Central memory CD8-positive, alpha-beta T cell (primary cell): ENCODE results near the gene GFRA1.

Experiments
- ATAC-seq: fragments of 150-1000 bp; cut with Tn5 transposase; replicated peaks from 2 replicates; pipeline ENCODE4 v1.10.0; 2022; ENCODE audit warnings: mild to moderate bottlenecking, moderate FRiP score, moderate number of reproducible peaks; ENCODE audit not compliant: poor library complexity, severe bottlenecking; ENCODE audit errors: extremely low read depth
- DNase-seq, 2 donors: peaks; one replicate each; pipeline ENCODE4 v3.0.0; 2021; ENCODE audit warnings: low spot score in 2 of 2
- H3K27ac Mint-ChIP-seq: one replicate; pipeline ENCODE4 v1.8.0; 2022; ENCODE audit warnings: low read depth, mild to moderate bottlenecking, moderate library complexity, mixed read lengths
- H3K27me3 Mint-ChIP-seq: one replicate; pipeline ENCODE4 v1.8.0; 2022; ENCODE audit warnings: mixed read lengths
- H3K36me3 Mint-ChIP-seq: one replicate; pipeline ENCODE4 v1.8.0; 2022; ENCODE audit warnings: mild to moderate bottlenecking, moderate library complexity, mixed read lengths; ENCODE audit not compliant: insufficient read depth
- H3K4me1 Mint-ChIP-seq: one replicate; pipeline ENCODE4 v1.8.0; 2022; ENCODE audit warnings: mixed read lengths
- H3K4me3 Mint-ChIP-seq: one replicate; pipeline ENCODE4 v1.8.0; 2022; ENCODE audit warnings: mild to moderate bottlenecking, moderate library complexity, mixed read lengths
- H3K9me3 Mint-ChIP-seq: one replicate; pipeline ENCODE4 v1.8.0; 2022; ENCODE audit warnings: mixed read lengths

The GFRA1 gene

GRCh38 chr10:116101616-116102315 lies 171.2 kb downstream of the GFRA1 start:
- Mint-ChIP-seq H3K4me1 (no peaks in the 10 kb centered on the region), H3K36me3 (no peaks in the 10 kb centered on the region), H3K9me3 (peaks cover 10% of the 10 kb centered on the region), H3K4me3 (no peak overlapping the region), H3K27ac (no peak overlapping the region), H3K27me3 (no peaks in the 10 kb centered on the region)
- no peak for DNase-seq
- ATAC-seq, result no peak

- DNase-seq, result no peak
- H3K27me3 Mint-ChIP-seq, result no peaks in the 10 kb centered on the region
- no peaks in the 10 kb centered on the region for H3K4me1 Mint-ChIP-seq
- H3K4me3 Mint-ChIP-seq, result no peak overlapping the region
- H3K27ac Mint-ChIP-seq, result no peak overlapping the region
- no peaks in the 10 kb centered on the region for H3K36me3 Mint-ChIP-seq
- H3K9me3 Mint-ChIP-seq, result peaks cover 6% of the 10 kb centered on the region
- ATAC-seq, result no peak
Observed at GRCh38 chr10:116100984-116101383, 172.0 kb downstream of the GFRA1 start.

GRCh38 chr10:116099023-116099420 lies 174.0 kb downstream of the GFRA1 start:
- H3K27me3 Mint-ChIP-seq, result no peaks in the 10 kb centered on the region
- no peaks in the 10 kb centered on the region for H3K36me3 Mint-ChIP-seq
- no peak for DNase-seq
- H3K9me3 Mint-ChIP-seq, result peaks cover 6% of the 10 kb centered on the region
- H3K4me3 Mint-ChIP-seq, result no peak overlapping the region
- H3K4me1 Mint-ChIP-seq, result no peaks in the 10 kb centered on the region
- ATAC-seq, result no peak
- H3K27ac Mint-ChIP-seq, result no peak overlapping the region

- DNase-seq (no peak), ATAC-seq (no peak)
- Mint-ChIP-seq H3K4me1 (no peaks in the 10 kb centered on the region), H3K27ac (no peak overlapping the region), H3K4me3 (no peak overlapping the region), H3K27me3 (no peaks in the 10 kb centered on the region), H3K36me3 (no peaks in the 10 kb centered on the region), H3K9me3 (peaks cover 6% of the 10 kb centered on the region)
Observed at GRCh38 chr10:116098411-116099022, 174.5 kb downstream of the GFRA1 start.

GRCh38 chr10:116097239-116097784 lies 175.7 kb downstream of the GFRA1 start:
- Mint-ChIP-seq H3K9me3 (peaks cover 6% of the 10 kb centered on the region), H3K4me3 (no peak overlapping the region), H3K36me3 (no peaks in the 10 kb centered on the region), H3K4me1 (no peaks in the 10 kb centered on the region), H3K27ac (no peak overlapping the region), H3K27me3 (no peaks in the 10 kb centered on the region)
- no peak for ATAC-seq
- DNase-seq, result no peak

- ATAC-seq, result no peak
- H3K27ac Mint-ChIP-seq, result no peak overlapping the region
- H3K4me3 Mint-ChIP-seq, result no peak overlapping the region
Observed at GRCh38 chr10:116096526-116096925, 176.5 kb downstream of the GFRA1 start.

GRCh38 chr10:116094356-116094755 lies 178.7 kb downstream of the GFRA1 start:
- no peaks in the 10 kb centered on the region for H3K9me3 Mint-ChIP-seq
- no peaks in the 10 kb centered on the region for H3K36me3 Mint-ChIP-seq

More at GRCh38 chr10:116096526-116096925, 176.5 kb downstream of the GFRA1 start:
- peaks cover 6% of the 10 kb centered on the region for H3K9me3 Mint-ChIP-seq
- DNase-seq, result no peak
- H3K27me3 Mint-ChIP-seq, result no peaks in the 10 kb centered on the region
- H3K36me3 Mint-ChIP-seq, result no peaks in the 10 kb centered on the region
- H3K4me1 Mint-ChIP-seq, result no peaks in the 10 kb centered on the region

GRCh38 chr10:116093031-116093430 lies 180.0 kb downstream of the GFRA1 start:
- ATAC-seq (no peak), DNase-seq (no peak)
- H3K36me3 Mint-ChIP-seq, result no peaks in the 10 kb centered on the region
- no peaks in the 10 kb centered on the region for H3K4me1 Mint-ChIP-seq
- no peaks in the 10 kb centered on the region for H3K9me3 Mint-ChIP-seq
- no peak overlapping the region for H3K4me3 Mint-ChIP-seq
- no peaks in the 10 kb centered on the region for H3K27me3 Mint-ChIP-seq
- no peak overlapping the region for H3K27ac Mint-ChIP-seq

More at GRCh38 chr10:116094356-116094755, 178.7 kb downstream of the GFRA1 start:
- DNase-seq, result no peak
- no peak overlapping the region for H3K4me3 Mint-ChIP-seq
- no peak overlapping the region for H3K27ac Mint-ChIP-seq
- ATAC-seq, result no peak
- H3K27me3 Mint-ChIP-seq, result no peaks in the 10 kb centered on the region
- H3K4me1 Mint-ChIP-seq, result no peaks in the 10 kb centered on the region

- Mint-ChIP-seq H3K27ac (no peak overlapping the region), H3K9me3 (no peaks in the 10 kb centered on the region), H3K4me1 (no peaks in the 10 kb centered on the region), H3K4me3 (no peak overlapping the region), H3K36me3 (no peaks in the 10 kb centered on the region), H3K27me3 (no peaks in the 10 kb centered on the region)
- ATAC-seq, result no peak
- DNase-seq, result no peak
Observed at GRCh38 chr10:116088985-116089384, 184.0 kb downstream of the GFRA1 start.

GRCh38 chr10:116085323-116085722 lies 187.7 kb downstream of the GFRA1 start:
- H3K4me3 Mint-ChIP-seq, result no peak overlapping the region
- H3K27me3 Mint-ChIP-seq, result no peaks in the 10 kb centered on the region
- no peak overlapping the region for H3K27ac Mint-ChIP-seq
- no peaks in the 10 kb centered on the region for H3K4me1 Mint-ChIP-seq
- H3K9me3 Mint-ChIP-seq, result no peaks in the 10 kb centered on the region
- DNase-seq (no peak), ATAC-seq (no peak)
- H3K36me3 Mint-ChIP-seq, result no peaks in the 10 kb centered on the region

GRCh38 chr10:116084161-116084560 lies 188.8 kb downstream of the GFRA1 start:
- Mint-ChIP-seq H3K27ac (no peak overlapping the region), H3K36me3 (no peaks in the 10 kb centered on the region), H3K9me3 (no peaks in the 10 kb centered on the region), H3K4me1 (no peaks in the 10 kb centered on the region), H3K4me3 (no peak overlapping the region), H3K27me3 (no peaks in the 10 kb centered on the region)
- ATAC-seq, result no peak
- DNase-seq, result no peak

- Mint-ChIP-seq H3K27ac (no peak overlapping the region), H3K36me3 (no peaks in the 10 kb centered on the region), H3K9me3 (no peaks in the 10 kb centered on the region), H3K4me3 (no peak overlapping the region), H3K4me1 (no peaks in the 10 kb centered on the region), H3K27me3 (no peaks in the 10 kb centered on the region)
- DNase-seq (no peak), ATAC-seq (no peak)
Observed at GRCh38 chr10:116083226-116083762, 189.7 kb downstream of the GFRA1 start.

GRCh38 chr10:116082762-116083161 lies 190.2 kb downstream of the GFRA1 start:
- H3K9me3 Mint-ChIP-seq, result no peaks in the 10 kb centered on the region
- H3K4me3 Mint-ChIP-seq, result no peak overlapping the region
- DNase-seq, result no peak
- H3K36me3 Mint-ChIP-seq, result no peaks in the 10 kb centered on the region
- no peaks in the 10 kb centered on the region for H3K4me1 Mint-ChIP-seq
- no peaks in the 10 kb centered on the region for H3K27me3 Mint-ChIP-seq
- no peak for ATAC-seq
- H3K27ac Mint-ChIP-seq, result no peak overlapping the region
